Natural killer cell (primary cell): ENCODE data around the gene APBA2. TPM values are rescaled to one million over a fixed set of nuclear protein-coding genes. Genes with fewer than 3 reads are reported as not detected.
A peak's percentile ranks its signal among the peaks of the same experiment; 100 is the strongest.

Experiments
- ATAC-seq, 3 donors: fragments of 150-1000 bp in 2 of 3; fragments of 200-7000 bp in 1 of 3; cut with Tn5 transposase; 1 replicate in 1 of 3; 2 replicates in 2 of 3; pipeline ENCODE4 v1.10.0; 2021; ENCODE audit warnings: mild to moderate bottlenecking in 2 of 3, moderate library complexity in 2 of 3
- DNase-seq, 2 donors: peaks; one replicate each; pipeline versions ENCODE4 v3.0.0 to v3.0.0-alpha.2; 2013 to 2021; ENCODE audit warnings: mixed read lengths in 1 of 2
- H3K27ac ChIP-seq: one replicate; pipeline ENCODE4 v1.5.1; 2013; ENCODE audit warnings: mild to moderate bottlenecking, low read length
- H3K27me3 ChIP-seq: one replicate; pipeline ENCODE4 v1.6.1; 2013; ENCODE audit warnings: low read length; ENCODE audit not compliant: control insufficient read depth, insufficient read depth
- H3K36me3 ChIP-seq: one replicate; pipeline ENCODE4 v1.6.1; 2013; ENCODE audit warnings: low read length; ENCODE audit not compliant: control insufficient read depth, insufficient read depth
- H3K4me1 ChIP-seq: one replicate; pipeline ENCODE4 v1.6.1; 2013; ENCODE audit warnings: low read length; ENCODE audit not compliant: control insufficient read depth, insufficient read depth
- H3K4me3 ChIP-seq: one replicate; pipeline ENCODE4 v1.5.1; 2013; ENCODE audit warnings: low read length
- H3K9me3 ChIP-seq: one replicate; pipeline ENCODE4 v1.6.1; 2013; ENCODE audit warnings: low read length; ENCODE audit not compliant: control insufficient read depth, insufficient read depth
- H3K27ac Mint-ChIP-seq, 2 donors: one replicate each; pipeline ENCODE4 v1.8.0; 2022; ENCODE audit warnings: mild to moderate bottlenecking in 2 of 2, mixed read lengths in 2 of 2, moderate library complexity in 1 of 2
- H3K27me3 Mint-ChIP-seq, 2 donors: one replicate each; pipeline ENCODE4 v1.8.0; 2022; ENCODE audit warnings: low read depth in 2 of 2, mixed read lengths in 2 of 2
- H3K36me3 Mint-ChIP-seq: one replicate; pipeline ENCODE4 v1.8.0; 2022; ENCODE audit warnings: mixed read lengths
- H3K4me1 Mint-ChIP-seq, 2 donors: one replicate each; pipeline ENCODE4 v1.8.0; 2022; ENCODE audit warnings: mixed read lengths in 2 of 2
- H3K4me3 Mint-ChIP-seq: one replicate; pipeline ENCODE4 v1.8.0; 2022; ENCODE audit warnings: mild to moderate bottlenecking, moderate library complexity, mixed read lengths
- H3K9me3 Mint-ChIP-seq, 2 donors: one replicate each; pipeline ENCODE4 v1.8.0; 2022; ENCODE audit warnings: mixed read lengths in 2 of 2
- CTCF ChIP-seq: fragments of 200-600 bp; IDR thresholded peaks from one replicate; pipeline ENCODE4 v1.8.0; 2022; ENCODE audit warnings: antibody characterized with exemption
- WGBS: methylation state at CpG from one replicate; pipeline ENCODE4 v1.1.7; 2013; ENCODE audit warnings: missing lambda C conversion rate; ENCODE audit not compliant: insufficient coverage; 5-methylcytosine and 5-hydroxymethylcytosine counted together
- intact Hi-C: fragments of 100-400 bp; cut with micrococcal nuclease; formaldehyde crosslinking; loops from one replicate; pipeline ENCODE4 v1.14.2; 2022
- total RNA-seq, 4 donors: library from RNA; stranded (reverse); fragments of 120-200 nt in 1 of 4; gene quantifications; one replicate each; pipeline versions ENCODE4 v1.2.3 to v1.2.4, GENCODE V29; 2013 to 2022

Gene APBA2
- total RNA-seq, 3 donors from 2014 or later (not counting 1 experiment from before 2014, with no cell fraction given): 96.4 to 119 (median 97.9) TPM

- no peak overlapping the region for H3K4me3 ChIP-seq
- no peak overlapping the region for H3K27ac ChIP-seq
- no peaks in the 10 kb centered on the region for H3K27me3 ChIP-seq
- Mint-ChIP-seq H3K36me3 (no peaks in the 10 kb centered on the region), H3K9me3 (no peaks in the 10 kb centered on the region), H3K27me3 (no peaks in the 10 kb centered on the region), H3K4me1 (peaks cover 72 to 76% of the 10 kb centered on the region in 2 donors), H3K27ac (peak overlapping the region in 1 of 2 donors; percentile 64), H3K4me3 (no peak overlapping the region)
- no peaks in the 10 kb centered on the region for H3K9me3 ChIP-seq
- intact Hi-C loops: loop anchor here (5.0 kb wide), 1 partner anchor 117 kb away; no protein-coding TSS in a partner anchor
- H3K36me3 ChIP-seq: peaks cover 4% of the 10 kb centered on the region
- ATAC-seq: no peak
- peaks cover 26% of the 10 kb centered on the region for H3K4me1 ChIP-seq
- no peak for TF ChIP-seq CTCF
- DNase-seq: no peak
- WGBS: 94% methylated on average over 34 of the region's 34 CpGs
Measured at GRCh38 chr15:29054171-29055045, 168.6 kb downstream of the APBA2 start.

GRCh38 chr15:29055876-29056275 lies 170.1 kb downstream of the APBA2 start:
- intact Hi-C loops: no loop called here
- Mint-ChIP-seq H3K4me1 (peaks cover 68 to 76% of the 10 kb centered on the region in 2 donors), H3K9me3 (no peaks in the 10 kb centered on the region), H3K36me3 (no peaks in the 10 kb centered on the region), H3K27me3 (no peaks in the 10 kb centered on the region), H3K27ac (peak overlapping the region; percentile 64 to 83), H3K4me3 (no peak overlapping the region)
- 90% methylated on average over 7 of the region's 7 CpGs for WGBS
- Histone ChIP-seq H3K4me1 (peaks cover 25% of the 10 kb centered on the region), H3K27me3 (no peaks in the 10 kb centered on the region), H3K36me3 (peaks cover 4% of the 10 kb centered on the region), H3K27ac (no peak overlapping the region), H3K4me3 (no peak overlapping the region), H3K9me3 (no peaks in the 10 kb centered on the region)
- no peak for TF ChIP-seq CTCF
- ATAC-seq (no peak), DNase-seq (no peak)

- Mint-ChIP-seq H3K4me3 (no peak overlapping the region), H3K4me1 (peaks cover 63 to 71% of the 10 kb centered on the region in 2 donors), H3K27me3 (no peaks in the 10 kb centered on the region), H3K36me3 (no peaks in the 10 kb centered on the region), H3K27ac (peak overlapping the region; percentile 64 to 83), H3K9me3 (no peaks in the 10 kb centered on the region)
- Histone ChIP-seq H3K27me3 (no peaks in the 10 kb centered on the region), H3K36me3 (peaks cover 4% of the 10 kb centered on the region), H3K27ac (peak overlapping the region; percentile 60), H3K4me1 (peaks cover 15% of the 10 kb centered on the region), H3K9me3 (no peaks in the 10 kb centered on the region), H3K4me3 (no peak overlapping the region)
- no peak for DNase-seq
- no peak for TF ChIP-seq CTCF
- ATAC-seq: no peak
- WGBS: 92% methylated on average over 3 of the region's 4 CpGs
- intact Hi-C loops: no loop called here
Measured at GRCh38 chr15:29056839-29057450, 171.2 kb downstream of the APBA2 start.
